Measurements from ENCODE around the gene ADGRL1. TPM values are rescaled to one million over a fixed set of nuclear protein-coding genes. Genes with fewer than 3 reads are reported as not detected.

Gene ADGRL1
- total RNA-seq, 1 donor from 2014 or later, result 3.3 TPM

GRCh38 chr19:14101003-14101545 lies 104.9 kb downstream of the ADGRL1 start:
- H3K4me3 ChIP-seq (ENCODE audit: low read depth, low read length), result no peak overlapping the region
- no peak for TF ChIP-seq CTCF (conservative IDR thresholded peaks at IDR 0.05; ENCODE audit: low read depth, low read length)
- DNase-seq (ENCODE audit: low read depth), result no peak

Other genes with a start within 250 kb of the ADGRL1 start
- 4.2 and 4.5 TPM in 2 replicates for gene RFX1, start 199.8 kb downstream of the ADGRL1 start, total RNA-seq
- gene RLN3, start 178.0 kb downstream of the ADGRL1 start, total RNA-seq, result not detected in 2 replicates
- gene IL27RA, start 174.4 kb downstream of the ADGRL1 start, total RNA-seq, result 9.3 and 10.1 TPM in 2 replicates
- gene PALM3, start 144.1 kb downstream of the ADGRL1 start, total RNA-seq, result 0.17 and 0.36 TPM in 2 replicates
- gene MISP3, start 133.4 kb downstream of the ADGRL1 start, total RNA-seq, result 0.80 and 6.0 TPM in 2 replicates
- gene C19orf67, start 120.4 kb downstream of the ADGRL1 start, total RNA-seq, result 0.63 TPM in 1 of 2 replicates, not detected in the other
- 30.7 and 53.6 TPM in 2 replicates for gene SAMD1, start 115.4 kb downstream of the ADGRL1 start, total RNA-seq
- gene PRKACA, start 88.4 kb downstream of the ADGRL1 start, total RNA-seq, result 40.8 and 41.0 TPM in 2 replicates
- 74.0 and 98.7 TPM in 2 replicates for gene ASF1B, start 69.6 kb downstream of the ADGRL1 start, total RNA-seq
- gene ADGRE5, start 175.3 kb upstream of the ADGRL1 start, total RNA-seq, result 37.5 and 76.3 TPM in 2 replicates
- gene DDX39A, start 213.2 kb upstream of the ADGRL1 start, total RNA-seq, result 113 and 255 TPM in 2 replicates
- 153 and 164 TPM in 2 replicates for gene PKN1, start 227.1 kb upstream of the ADGRL1 start, total RNA-seq